GM19452 (cell line): ENCODE data around the gene VTI1A.

ENCODE experiments used
- ATAC-seq: cut with Tn5 transposase; IDR thresholded peaks from one replicate; pipeline ENCODE4 v1.9.1; 2021; ENCODE audit not compliant: unreplicated experiment

Gene VTI1A

DNA sequence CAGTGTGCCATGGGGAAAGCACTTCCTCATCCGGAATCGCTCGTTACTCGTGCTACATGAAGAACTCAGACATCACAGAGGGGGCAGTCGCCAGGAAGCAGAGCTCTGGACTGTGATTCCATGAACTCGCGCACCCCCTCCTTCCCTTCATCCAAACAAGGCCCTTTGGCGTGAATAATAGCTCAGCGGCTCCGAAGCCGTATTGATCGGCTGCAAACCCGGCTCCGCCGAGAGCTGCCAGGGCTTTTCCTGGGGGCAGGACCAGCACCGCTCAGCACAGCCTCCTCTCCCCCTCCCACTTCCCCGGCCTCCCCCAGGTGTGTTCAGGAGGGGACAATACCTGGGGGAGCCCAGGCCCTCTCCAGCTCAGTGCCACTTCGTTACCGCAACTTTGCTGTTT is 374.0 kb downstream of the VTI1A start:
- ATAC-seq: no peak

DNA sequence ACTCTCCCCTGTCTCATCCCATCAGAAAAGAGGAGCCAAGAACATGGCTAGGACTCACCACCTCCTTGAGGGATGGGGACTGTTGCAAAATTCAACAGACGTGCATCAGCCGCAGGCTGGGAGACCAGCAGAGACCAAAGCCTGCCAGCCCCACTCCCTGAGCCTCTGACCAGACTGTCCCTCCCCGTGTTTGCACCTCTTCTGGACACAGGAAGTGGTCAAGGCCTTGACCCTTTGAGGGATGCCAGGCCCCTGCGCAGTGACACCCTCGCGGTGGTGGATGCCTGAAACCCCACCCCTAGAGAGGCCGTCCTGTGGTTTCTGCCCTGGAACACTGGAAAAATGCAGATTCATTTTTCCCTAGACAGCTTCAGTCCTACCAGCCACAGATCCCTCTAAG is 374.6 kb downstream of the VTI1A start:
- ATAC-seq: no peak

DNA sequence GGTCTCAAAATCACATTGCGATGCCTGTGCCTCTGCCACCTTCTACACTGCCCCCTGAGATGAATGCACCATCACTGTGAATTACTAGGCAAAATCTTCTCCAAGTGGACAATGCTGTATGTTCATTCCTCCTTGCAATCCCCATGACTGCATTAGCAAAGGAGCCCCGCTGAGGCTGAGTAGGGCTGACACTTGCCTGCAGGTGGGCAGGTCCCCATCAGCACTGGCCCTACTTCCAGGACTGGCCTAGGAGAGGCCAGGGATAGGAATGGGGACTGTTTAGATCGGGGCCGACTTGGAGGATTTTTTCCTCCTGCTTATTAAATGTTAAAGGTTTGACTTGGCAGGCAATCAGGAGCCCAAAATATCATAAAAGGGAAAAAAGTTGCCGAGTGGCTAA is 376.0 kb downstream of the VTI1A start:
- no peak for ATAC-seq

DNA sequence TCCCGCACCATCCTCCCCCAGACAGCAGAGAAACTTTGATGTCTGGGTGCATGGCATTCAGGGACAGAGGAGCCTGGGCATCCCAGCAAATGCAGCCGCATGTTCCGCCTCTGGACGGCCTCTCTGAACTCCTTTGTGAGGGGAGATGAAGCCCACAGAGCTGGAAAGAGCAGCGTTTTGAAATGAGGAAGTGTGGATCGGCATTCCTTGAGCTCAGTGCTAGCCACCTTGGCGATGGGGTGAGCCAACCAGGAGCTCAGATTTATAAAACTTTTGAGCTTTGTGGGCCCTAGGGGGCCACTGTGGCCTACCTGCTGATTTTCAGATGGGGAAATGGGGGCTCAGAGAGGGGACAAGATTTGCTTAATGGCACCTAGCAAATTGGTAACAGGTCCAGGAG is 376.6 kb downstream of the VTI1A start:
- no peak for ATAC-seq

DNA sequence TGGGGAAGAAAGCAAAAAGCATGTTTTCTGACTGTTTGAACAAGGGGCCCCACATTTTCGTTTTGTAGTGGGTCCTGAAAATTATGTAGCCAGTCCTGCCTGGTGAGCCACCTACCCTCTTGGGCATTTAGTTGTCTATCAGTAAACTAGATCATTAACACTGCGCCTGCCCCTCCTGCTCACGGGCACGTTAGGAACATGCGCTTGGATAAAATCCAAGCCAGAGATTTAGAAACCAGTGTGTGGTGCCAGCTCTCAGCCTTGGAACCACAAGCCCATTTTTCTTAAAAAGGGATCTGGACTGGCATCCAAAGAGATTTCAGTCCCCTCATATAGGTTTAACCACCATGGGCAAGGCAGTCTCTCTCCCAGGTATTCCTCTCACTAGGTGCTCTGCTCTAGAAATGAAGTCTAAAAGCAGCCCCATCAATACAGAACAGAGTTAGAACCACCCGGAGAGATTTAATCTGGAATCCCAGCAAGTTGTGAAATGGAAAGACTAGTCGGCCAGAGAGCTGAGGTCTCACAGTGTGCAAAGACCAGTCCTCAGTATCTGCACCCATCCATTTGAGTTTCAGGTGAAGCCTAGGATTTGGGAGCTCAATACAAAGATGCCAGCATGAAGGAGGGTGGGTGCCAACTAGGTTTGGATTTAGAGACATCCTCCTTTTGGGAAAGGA is 379.1 kb downstream of the VTI1A start:
- ATAC-seq: no peak

DNA sequence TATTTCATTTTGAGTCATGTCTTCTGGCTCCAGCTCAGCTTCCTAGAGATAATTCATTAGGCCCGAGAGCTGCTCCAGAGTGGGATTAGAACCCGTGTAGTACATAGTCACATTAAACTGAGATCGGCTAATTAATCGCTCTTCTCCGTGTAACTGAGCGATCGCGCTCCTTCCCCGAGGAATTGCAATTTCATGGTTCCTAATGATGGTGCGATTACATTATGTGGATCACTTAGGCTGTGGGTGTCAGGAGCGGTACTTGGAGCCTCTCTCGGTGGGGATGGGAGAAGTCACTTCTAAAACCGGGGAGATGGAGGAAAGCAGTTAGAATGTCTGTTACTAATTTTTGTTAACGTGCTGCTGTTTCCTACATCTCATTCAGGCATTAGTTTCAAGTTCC is 380.1 kb downstream of the VTI1A start:
- no peak for ATAC-seq

DNA sequence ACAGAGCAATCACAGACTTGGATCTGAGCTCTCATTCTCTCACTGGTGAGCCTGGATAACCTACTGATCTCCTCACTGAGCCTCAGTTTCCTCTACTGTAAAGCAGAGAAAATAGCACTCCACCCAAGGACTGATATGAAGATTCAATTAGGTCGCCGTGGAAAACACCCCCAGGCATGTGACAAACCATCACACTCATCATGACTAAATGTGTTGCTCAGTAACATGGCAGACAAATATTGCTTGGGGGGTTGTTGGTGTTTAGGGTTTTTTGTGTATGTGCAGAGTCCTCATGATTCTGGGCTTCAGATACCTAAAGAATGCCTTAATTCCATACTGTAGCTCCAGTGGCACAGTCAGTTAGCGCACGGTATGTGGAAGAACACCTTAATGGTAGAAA is 380.9 kb downstream of the VTI1A start:
- no peak for ATAC-seq

DNA sequence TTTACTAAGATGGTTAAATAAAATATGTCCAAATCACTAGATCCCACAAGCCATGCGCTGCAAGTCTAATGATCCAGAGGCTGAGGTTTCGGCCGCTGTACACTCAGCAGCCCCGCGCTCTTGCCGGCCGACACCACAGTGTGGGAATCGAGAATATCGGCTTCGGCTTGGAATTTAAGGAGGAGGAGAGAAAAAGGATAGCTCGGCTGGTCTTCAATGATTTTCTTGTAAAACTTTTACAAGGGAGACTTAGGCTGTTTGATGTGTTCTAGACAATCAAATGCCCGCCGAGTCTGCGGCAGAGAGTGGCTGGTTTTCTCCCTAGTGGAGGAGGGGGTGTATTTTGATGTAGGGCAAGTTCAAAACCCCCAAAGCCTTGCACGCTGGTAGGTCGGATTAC is 384.8 kb downstream of the VTI1A start:
- no peak for ATAC-seq

DNA sequence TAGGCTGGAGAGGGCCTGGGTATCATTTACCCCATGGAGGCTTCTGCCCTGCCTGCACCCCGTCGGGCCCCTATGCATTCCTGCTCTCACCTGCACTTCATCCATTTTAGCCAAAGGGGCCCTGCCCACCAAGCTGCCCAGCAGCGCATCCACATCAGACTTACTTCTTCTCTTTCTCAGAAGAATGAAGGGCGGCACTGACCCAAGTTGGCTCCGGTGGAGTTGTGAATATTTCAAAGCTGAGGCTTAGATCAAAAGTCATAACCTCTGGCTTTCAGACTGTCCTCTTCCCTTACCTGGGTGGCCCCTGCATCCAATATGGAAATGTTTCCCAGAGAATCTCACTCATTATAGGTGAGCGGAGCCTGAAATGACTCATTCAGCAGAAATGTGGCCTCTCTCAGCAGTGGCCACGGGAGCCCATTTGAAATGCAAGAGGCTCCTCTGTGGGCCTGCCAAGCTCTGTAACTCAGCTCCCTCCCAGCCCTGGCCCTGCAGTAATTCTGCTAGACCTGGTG is 385.4 kb downstream of the VTI1A start:
- no peak for ATAC-seq

DNA sequence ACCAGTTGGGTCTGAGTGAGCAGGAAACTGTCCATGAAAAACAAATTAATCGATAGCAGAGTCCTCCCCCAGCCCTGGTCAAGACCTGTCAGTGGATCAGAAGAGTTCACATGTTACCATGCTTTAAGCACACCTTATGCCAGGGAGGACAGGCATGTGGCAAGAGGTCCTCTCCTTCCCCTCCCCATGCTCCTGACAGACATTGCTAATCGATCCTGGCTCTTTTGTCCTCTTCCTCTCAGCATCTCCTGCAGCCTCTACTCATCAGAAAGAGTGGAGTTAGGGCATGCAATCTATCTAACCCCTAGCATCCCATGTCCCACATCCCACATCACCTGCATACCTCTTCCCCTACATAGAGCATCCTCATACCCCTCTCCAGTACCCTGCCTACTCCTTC is 385.9 kb downstream of the VTI1A start:
- ATAC-seq: no peak

DNA sequence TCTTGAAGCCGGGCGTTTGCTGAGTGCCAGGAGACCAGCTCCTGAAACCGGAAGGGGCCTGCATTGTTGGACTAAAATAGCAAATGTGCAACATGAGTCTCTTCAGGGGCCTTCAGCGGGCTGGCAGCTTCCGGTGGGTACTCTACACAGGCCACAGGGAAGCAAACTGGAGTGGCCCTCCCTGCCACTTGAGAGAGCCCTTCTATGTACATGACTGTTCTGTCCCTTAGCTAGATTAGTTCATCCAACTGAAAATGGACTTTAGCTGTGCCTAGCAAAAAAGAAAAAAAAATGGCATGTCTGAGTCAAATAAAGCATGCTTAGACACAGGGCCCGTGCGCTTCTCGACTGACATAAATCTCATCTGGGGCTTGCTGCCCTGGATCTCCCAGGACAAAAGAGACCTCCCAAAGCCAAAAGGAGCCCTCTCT is 387.8 kb downstream of the VTI1A start:
- ATAC-seq: no peak

DNA sequence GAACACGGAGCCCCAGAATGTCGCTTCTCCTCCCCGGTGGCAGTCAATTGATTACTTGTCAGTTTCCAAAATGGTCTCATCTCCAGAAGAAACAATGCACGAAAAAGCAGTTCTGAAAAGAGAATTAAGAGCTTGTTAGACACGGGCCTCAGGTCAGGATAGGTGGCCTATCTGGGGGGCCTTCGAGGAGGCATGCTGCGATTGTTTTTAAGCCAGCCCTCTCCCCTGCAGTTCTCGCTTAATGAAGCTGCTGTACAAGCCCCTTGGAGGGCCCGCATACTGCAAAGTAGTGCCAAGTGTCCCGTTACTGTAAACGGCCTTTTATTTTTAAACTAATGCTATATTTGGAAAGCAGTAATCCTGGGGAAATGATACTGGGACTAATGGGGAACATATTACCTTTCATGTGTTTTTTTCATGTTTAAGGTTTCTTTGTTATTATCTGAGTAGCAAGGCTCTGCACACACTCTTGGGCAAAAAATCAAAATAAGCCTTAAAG is 388.3 kb downstream of the VTI1A start:
- ATAC-seq: no peak

DNA sequence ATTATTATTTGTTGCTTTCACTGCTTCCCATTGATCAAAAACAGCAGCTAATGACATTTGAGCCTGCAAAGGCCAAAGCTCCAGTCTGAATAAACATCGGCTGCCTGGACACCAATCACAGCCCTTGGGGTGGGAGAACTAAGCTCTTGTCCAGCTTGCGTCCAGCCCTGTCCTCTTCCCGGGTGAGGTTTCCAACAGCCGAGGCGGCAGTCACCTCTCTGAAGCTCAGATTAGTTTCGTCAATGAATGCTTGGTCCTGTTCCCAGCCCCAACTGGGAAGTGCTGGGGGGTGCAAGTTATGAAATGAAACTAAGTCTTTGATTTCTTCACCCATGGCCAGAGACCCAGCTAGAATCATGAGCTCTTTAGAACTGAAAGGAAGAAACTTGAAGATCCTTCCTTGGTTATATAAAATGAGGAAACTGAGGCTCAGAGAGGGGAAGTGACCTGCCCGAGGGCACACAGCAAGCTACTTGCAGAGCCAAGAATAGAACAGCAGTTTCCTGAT is 389.0 kb downstream of the VTI1A start:
- ATAC-seq: no peak

DNA sequence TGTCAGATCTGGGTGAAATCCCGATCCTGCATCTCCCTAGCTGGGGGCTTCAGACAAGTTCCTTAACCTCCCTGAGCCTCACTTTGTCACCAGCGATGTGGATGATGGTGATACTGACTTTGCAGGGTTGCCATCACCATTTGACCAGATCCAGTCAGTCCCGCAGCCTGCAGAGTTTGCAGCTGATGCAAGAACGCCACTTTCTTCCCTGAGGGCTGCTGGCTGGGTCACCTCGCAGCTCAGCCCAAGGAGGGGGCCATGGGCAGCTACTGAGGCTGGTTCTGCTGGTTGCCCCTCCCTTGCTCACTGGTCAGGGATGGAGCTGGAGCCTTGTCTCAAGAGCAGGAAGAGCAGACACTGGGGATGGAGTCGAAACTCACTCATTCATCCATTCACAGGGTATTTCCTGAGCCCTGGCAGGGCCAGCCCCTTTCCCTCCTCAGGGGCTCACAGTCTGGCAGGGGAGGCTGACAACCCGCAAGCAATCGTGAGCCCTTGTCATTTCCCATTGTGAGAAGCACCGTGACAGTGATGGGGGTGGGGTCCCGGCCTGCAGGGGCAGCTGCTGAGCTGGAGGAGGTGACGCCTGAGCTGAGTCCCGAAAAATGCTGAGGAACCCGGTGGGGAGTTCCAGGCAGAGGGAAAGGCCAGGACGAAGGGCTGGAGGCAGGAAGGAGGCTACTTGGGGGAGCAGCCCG is 391.9 kb downstream of the VTI1A start:
- no peak for ATAC-seq

DNA sequence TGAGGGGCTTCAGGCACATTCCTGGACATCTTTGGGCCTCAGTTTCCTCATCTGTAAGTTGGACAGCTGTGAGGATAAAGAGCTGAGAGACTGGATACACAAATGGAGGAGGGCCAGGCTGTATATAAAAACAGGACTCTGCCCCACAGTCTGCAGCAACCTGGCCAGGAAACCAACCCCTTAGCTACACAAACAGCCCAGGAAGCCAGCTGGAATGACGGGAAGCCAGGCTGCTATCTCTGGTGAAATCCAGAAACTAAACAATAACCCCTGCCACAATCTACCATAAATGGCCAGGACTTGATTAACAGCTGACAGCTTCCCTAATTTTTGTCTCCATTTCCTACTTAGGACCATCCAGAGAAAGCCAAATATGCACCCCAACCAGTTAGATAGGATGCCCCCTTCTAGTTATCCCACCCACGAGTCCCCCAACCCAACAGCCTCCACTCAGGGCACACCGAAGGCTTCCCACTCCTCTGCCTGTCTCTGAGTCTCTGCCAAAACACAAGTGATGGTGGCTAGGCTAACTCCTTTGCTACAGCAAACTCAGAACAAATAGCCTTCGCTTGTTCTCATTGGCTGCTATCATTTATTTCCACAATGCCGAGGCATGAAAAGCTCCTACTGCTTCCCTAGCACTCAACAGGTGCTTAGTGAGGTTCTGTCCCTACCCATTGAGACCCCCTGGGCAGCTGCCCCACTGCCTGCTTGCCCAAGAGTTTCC is 393.1 kb downstream of the VTI1A start:
- ATAC-seq: no peak

DNA sequence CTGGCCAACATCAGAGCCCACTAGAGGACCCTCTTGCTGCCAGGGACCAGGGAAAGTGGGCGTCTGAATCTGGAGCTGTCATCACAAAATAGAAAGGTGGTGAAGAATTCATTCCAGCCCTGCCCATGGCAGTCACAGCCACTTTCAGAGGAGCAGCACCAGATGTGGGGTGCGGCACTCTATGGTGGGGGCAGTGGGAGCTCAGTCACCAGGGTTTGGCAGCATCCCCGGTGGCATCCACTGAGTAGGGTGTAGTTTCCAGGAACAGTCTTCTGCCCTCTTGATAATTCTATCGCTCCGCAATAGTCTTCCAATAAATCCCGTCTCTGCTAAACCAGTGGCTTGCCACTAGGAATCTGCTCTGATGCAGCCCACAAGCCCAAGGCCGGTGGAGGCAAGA is 394.5 kb downstream of the VTI1A start:
- ATAC-seq: no peak

DNA sequence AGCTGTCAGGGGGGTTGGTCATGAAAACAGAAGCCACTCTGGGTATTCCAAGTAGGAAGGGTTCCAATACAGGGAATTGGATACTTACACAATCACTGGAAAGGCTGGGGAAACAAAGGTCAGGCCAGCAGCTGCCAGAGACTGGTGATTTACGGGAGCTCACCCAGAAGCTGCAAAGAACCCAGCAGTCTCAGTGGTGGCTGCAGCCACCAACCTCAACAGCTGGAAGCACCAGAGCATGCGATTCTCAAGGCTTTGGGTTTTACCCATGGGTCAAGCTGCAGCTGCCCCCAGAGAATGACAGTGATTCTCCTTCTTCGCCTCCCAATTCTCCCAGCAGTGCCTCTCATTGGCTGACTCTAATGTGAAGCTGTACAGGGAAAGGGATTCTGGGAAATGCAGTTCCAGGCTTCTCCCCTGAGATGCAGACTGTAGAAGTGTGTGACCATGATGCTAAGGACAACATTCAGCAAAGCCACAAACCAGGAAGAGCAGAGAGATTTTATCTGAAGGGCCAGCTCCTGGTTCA is 395.9 kb downstream of the VTI1A start:
- peak; percentile 97 for ATAC-seq

DNA sequence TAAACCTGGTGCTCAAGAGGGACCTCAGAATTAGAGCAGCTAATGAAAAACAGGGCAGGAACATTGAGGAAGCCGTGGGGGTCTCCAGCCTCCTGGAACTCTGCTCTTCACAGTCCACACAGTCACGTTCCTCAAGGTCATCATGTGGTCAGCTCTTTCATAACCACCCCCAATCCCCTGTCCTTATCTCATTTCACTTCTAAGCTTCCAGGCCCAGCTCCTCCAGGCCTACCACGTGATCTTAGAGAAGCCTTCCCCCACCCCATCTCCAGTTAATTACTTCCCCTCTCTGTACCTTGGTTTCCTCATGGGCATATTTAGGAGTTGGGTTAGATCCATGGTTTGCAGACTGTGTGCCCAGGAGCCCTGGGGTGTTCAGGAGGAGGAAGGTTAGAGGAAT is 396.6 kb downstream of the VTI1A start:
- ATAC-seq: no peak

DNA sequence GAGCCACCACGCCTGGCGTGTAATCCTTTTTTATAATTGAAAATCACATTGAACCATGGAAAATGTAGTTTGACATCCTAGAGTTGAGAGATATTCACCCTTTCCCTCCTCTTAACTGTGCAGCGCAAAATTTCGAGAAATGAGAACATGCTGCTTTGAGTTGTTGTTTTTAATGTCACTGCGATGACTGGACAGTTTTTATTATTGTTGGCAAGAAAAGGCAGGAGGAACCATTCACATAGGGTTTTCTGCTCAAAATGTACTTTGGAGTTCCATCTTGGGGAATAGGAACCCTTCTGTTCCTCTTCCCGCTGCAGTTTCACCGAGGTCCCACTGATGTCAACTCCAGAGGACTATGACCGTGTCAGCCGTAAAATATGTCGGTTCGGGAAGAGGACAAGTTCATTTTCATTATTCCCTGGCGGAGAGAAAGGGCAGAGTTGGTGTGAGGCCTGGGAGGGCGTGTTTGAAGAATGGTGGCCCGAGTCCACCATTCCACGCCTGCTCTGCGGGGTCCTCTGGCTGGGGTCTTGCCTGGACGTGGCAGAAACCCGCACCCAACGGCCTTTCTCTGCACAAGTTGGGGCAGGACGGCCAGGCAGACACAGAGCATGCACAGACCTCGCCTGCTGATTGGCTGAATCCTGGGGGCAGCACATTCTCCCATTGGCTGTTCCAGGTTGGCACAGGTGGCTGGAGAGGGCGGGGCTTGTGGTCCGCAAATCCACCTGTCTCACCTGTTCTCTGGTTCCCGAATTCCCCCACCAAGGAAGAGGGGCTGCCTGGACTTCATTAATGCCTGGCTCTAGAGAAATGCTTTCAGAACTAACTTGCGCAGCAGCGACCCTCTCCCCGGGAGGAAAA is 397.9 kb downstream of the VTI1A start:
- ATAC-seq: no peak

DNA sequence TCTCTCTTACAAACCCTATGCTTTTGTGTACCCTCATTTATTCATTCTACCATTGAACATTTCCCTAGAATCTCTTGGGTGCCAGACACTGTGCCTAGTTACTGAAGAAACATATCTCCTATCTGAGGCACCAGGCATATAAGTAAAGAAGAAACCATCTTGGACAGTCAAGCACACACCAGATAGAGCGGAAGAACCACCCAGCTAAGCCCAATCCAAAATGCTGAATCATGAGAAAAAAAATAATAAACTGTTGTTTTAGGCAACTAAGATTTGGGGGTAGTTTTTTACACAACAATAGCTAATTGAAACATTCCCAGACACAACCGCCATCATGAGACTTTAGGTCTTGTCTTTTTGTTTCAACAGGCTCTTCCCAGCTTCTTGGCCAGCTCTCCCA is 400.8 kb downstream of the VTI1A start:
- ATAC-seq: no peak
